Activated T-cell treated with anti-CD3 and anti-CD28 coated beads, Interleukin-2, amount 50 U/mL, for 24 hours (primary cell): Measurements from ENCODE around the gene ANO2.

Experiments
- DNase-seq: peaks from one replicate; pipeline ENCODE4 v3.0.0-alpha.2; 2020
- H3K27ac Mint-ChIP-seq: 2 replicates; pipeline ENCODE4 v1.8.0; 2020; ENCODE audit warnings: mild to moderate bottlenecking, mixed read lengths
- H3K27me3 Mint-ChIP-seq: 2 replicates; pipeline ENCODE4 v1.8.0; 2020; ENCODE audit warnings: mixed read lengths
- H3K36me3 Mint-ChIP-seq: 2 replicates; pipeline ENCODE4 v1.8.0; 2020; ENCODE audit warnings: low read depth, mixed read lengths
- H3K4me1 Mint-ChIP-seq: 2 replicates; pipeline ENCODE4 v1.8.0; 2020; ENCODE audit warnings: low read depth, mixed read lengths
- H3K4me3 Mint-ChIP-seq: 2 replicates; pipeline ENCODE4 v1.8.0; 2020; ENCODE audit warnings: mild to moderate bottlenecking, moderate library complexity, mixed read lengths
- H3K9me3 Mint-ChIP-seq: 2 replicates; pipeline ENCODE4 v1.8.0; 2020; ENCODE audit warnings: mixed read lengths

The ANO2 gene

GRCh38 chr12:5808981-5809380 is 136.1 kb downstream of the ANO2 start:
- DNase-seq = no peak

GRCh38 chr12:5807514-5808219 is 137.4 kb downstream of the ANO2 start:
- Mint-ChIP-seq H3K27ac (no peak overlapping the region), H3K4me3 (no peak overlapping the region), H3K9me3 (no peaks in the 10 kb centered on the region), H3K27me3 (peaks cover 24% of the 10 kb centered on the region), H3K4me1 (no peaks in the 10 kb centered on the region), H3K36me3 (no peaks in the 10 kb centered on the region)
- DNase-seq = no peak

More at GRCh38 chr12:5808981-5809380, 136.1 kb downstream of the ANO2 start:
- Mint-ChIP-seq H3K4me3 (no peak overlapping the region), H3K36me3 (no peaks in the 10 kb centered on the region), H3K9me3 (no peaks in the 10 kb centered on the region), H3K27me3 (peaks cover 25% of the 10 kb centered on the region), H3K4me1 (no peaks in the 10 kb centered on the region), H3K27ac (no peak overlapping the region)

DNA sequence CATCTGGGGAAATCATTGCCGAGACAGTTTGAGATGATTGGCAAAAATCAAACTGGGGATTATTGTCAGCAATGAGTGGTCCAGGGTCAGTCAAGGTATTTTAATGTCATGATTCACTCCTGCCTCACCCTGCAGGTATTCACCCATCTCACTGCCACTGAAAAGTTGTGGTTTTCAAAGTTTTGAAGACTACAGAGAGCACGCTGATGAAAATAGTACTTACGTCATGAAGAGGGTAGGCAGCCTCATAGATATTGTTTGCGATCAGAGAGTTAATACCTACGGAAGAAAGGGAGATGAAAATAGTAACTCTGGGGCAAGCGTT is 138.0 kb downstream of the ANO2 start:
- no peaks in the 10 kb centered on the region for H3K9me3 Mint-ChIP-seq
- H3K27me3 Mint-ChIP-seq = peaks cover 24% of the 10 kb centered on the region
- no peak overlapping the region for H3K4me3 Mint-ChIP-seq
- no peaks in the 10 kb centered on the region for H3K36me3 Mint-ChIP-seq
- no peak overlapping the region for H3K27ac Mint-ChIP-seq
- H3K4me1 Mint-ChIP-seq = no peaks in the 10 kb centered on the region
- no peak for DNase-seq

- no peak overlapping the region for H3K4me3 Mint-ChIP-seq
- peaks cover 24% of the 10 kb centered on the region for H3K27me3 Mint-ChIP-seq
- no peak overlapping the region for H3K27ac Mint-ChIP-seq
- no peaks in the 10 kb centered on the region for H3K9me3 Mint-ChIP-seq
- H3K4me1 Mint-ChIP-seq = no peaks in the 10 kb centered on the region
- DNase-seq = no peak
- H3K36me3 Mint-ChIP-seq = no peaks in the 10 kb centered on the region
Measured at GRCh38 chr12:5806371-5807089, 138.5 kb downstream of the ANO2 start.

- Mint-ChIP-seq H3K27me3 (peaks cover 8% of the 10 kb centered on the region), H3K36me3 (no peaks in the 10 kb centered on the region), H3K27ac (no peak overlapping the region), H3K4me1 (no peaks in the 10 kb centered on the region), H3K4me3 (no peak overlapping the region), H3K9me3 (no peaks in the 10 kb centered on the region)
- DNase-seq = no peak
Measured at GRCh38 chr12:5803532-5803931, 141.5 kb downstream of the ANO2 start.

- no peak for DNase-seq
- H3K27ac Mint-ChIP-seq = no peak overlapping the region
- no peaks in the 10 kb centered on the region for H3K36me3 Mint-ChIP-seq
- no peak overlapping the region for H3K4me3 Mint-ChIP-seq
- no peaks in the 10 kb centered on the region for H3K4me1 Mint-ChIP-seq
- H3K9me3 Mint-ChIP-seq = no peaks in the 10 kb centered on the region
- no peaks in the 10 kb centered on the region for H3K27me3 Mint-ChIP-seq
Measured at GRCh38 chr12:5798242-5799015, 146.6 kb downstream of the ANO2 start.

GRCh38 chr12:5797661-5798060 is 147.4 kb downstream of the ANO2 start:
- Mint-ChIP-seq H3K27ac (no peak overlapping the region), H3K9me3 (no peaks in the 10 kb centered on the region), H3K4me3 (no peak overlapping the region), H3K36me3 (no peaks in the 10 kb centered on the region), H3K27me3 (no peaks in the 10 kb centered on the region), H3K4me1 (no peaks in the 10 kb centered on the region)
- DNase-seq = no peak

GRCh38 chr12:5796959-5797225 is 148.2 kb downstream of the ANO2 start:
- no peaks in the 10 kb centered on the region for H3K36me3 Mint-ChIP-seq
- H3K9me3 Mint-ChIP-seq = no peaks in the 10 kb centered on the region
- no peak for DNase-seq
- no peaks in the 10 kb centered on the region for H3K4me1 Mint-ChIP-seq
- H3K4me3 Mint-ChIP-seq = no peak overlapping the region
- no peak overlapping the region for H3K27ac Mint-ChIP-seq
- H3K27me3 Mint-ChIP-seq = peaks cover 6% of the 10 kb centered on the region

DNA sequence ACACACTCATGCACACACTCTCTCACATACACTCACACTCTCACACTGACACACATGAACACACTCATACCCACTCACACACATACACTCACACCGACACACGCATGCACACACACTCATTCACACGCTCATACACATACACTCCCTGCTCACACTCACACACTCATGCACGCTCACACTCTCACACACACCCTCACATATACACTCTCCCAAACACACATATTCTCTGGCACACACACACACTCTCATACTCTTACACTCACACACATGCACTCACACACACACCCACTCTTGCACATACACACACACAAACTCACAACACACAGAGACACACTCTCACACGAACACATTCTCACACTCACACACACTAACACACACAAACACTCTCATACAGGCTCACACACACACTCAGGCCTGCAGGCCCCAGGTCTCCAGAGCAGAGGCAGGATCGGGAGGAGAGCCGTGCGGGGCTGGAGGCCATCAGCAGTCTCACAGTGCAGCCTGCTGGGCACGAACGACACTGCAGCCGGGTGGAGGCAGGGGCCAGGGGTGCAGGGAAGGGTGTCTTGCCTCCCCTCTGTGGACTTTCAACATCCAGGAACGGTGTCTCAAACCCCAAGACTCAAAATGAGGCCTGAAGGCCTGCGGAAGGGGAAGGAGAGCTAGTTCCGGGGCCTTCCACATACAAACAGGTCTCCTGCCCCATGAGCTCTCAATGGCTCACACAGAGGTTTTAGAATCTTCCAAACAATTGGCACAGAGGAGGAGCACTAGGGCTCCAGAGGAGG is 148.7 kb downstream of the ANO2 start:
- Mint-ChIP-seq H3K36me3 (no peaks in the 10 kb centered on the region), H3K27ac (no peak overlapping the region), H3K9me3 (no peaks in the 10 kb centered on the region), H3K4me3 (no peak overlapping the region), H3K4me1 (no peaks in the 10 kb centered on the region), H3K27me3 (peaks cover 6% of the 10 kb centered on the region)
- DNase-seq = peak; percentile 37

GRCh38 chr12:5794156-5794555 is 150.9 kb downstream of the ANO2 start:
- no peak overlapping the region for H3K4me3 Mint-ChIP-seq
- H3K9me3 Mint-ChIP-seq = no peaks in the 10 kb centered on the region
- H3K4me1 Mint-ChIP-seq = no peaks in the 10 kb centered on the region
- no peaks in the 10 kb centered on the region for H3K36me3 Mint-ChIP-seq
- no peak for DNase-seq
- peaks cover 15% of the 10 kb centered on the region for H3K27me3 Mint-ChIP-seq
- H3K27ac Mint-ChIP-seq = no peak overlapping the region

- H3K9me3 Mint-ChIP-seq = no peaks in the 10 kb centered on the region
- H3K4me3 Mint-ChIP-seq = no peak overlapping the region
- no peaks in the 10 kb centered on the region for H3K4me1 Mint-ChIP-seq
- DNase-seq = no peak
- H3K27me3 Mint-ChIP-seq = peaks cover 15% of the 10 kb centered on the region
- H3K36me3 Mint-ChIP-seq = no peaks in the 10 kb centered on the region
- no peak overlapping the region for H3K27ac Mint-ChIP-seq
Measured at GRCh38 chr12:5792343-5792742, 152.7 kb downstream of the ANO2 start.

- no peak overlapping the region for H3K4me3 Mint-ChIP-seq
- no peak overlapping the region for H3K27ac Mint-ChIP-seq
- DNase-seq = no peak
- H3K9me3 Mint-ChIP-seq = no peaks in the 10 kb centered on the region
- H3K4me1 Mint-ChIP-seq = no peaks in the 10 kb centered on the region
- no peaks in the 10 kb centered on the region for H3K36me3 Mint-ChIP-seq
- peaks cover 15% of the 10 kb centered on the region for H3K27me3 Mint-ChIP-seq
Measured at GRCh38 chr12:5789469-5789968, 155.5 kb downstream of the ANO2 start.

DNA sequence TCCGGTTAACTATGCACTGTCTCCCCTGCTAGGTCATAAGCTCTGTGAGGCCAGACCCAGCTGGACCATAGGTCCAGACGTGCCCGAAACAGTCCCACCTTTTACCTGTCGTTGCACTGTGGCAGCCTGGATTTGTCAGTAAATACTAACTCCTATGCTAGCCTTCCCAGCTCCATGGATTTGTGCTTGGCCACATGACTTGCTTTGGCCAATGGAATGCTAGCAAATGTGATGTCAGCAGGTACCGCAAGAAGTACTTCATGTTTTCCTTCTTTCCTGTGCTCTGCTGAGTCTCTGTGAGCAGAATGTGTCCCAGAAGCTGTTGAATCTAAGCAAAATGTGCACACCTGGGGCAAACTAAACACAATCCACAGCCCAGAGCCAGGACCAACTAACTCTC is 157.2 kb downstream of the ANO2 start:
- H3K4me3 Mint-ChIP-seq = no peak overlapping the region
- no peaks in the 10 kb centered on the region for H3K4me1 Mint-ChIP-seq
- peaks cover 18% of the 10 kb centered on the region for H3K27me3 Mint-ChIP-seq
- no peaks in the 10 kb centered on the region for H3K9me3 Mint-ChIP-seq
- DNase-seq = no peak
- no peak overlapping the region for H3K27ac Mint-ChIP-seq
- no peaks in the 10 kb centered on the region for H3K36me3 Mint-ChIP-seq

- Mint-ChIP-seq H3K4me3 (no peak overlapping the region), H3K36me3 (no peaks in the 10 kb centered on the region), H3K27ac (no peak overlapping the region), H3K4me1 (no peaks in the 10 kb centered on the region), H3K27me3 (peaks cover 13% of the 10 kb centered on the region), H3K9me3 (no peaks in the 10 kb centered on the region)
- no peak for DNase-seq
Measured at GRCh38 chr12:5785601-5786000, 159.5 kb downstream of the ANO2 start.
